ENCODE measurements around the gene GMEB2.

Gene GMEB2

GRCh38 chr20:63547725-63548480, 79.0 kb downstream of the GMEB2 start, which contains the start of gene SRMS:
Gene SRMS (minus strand): TSS chr20:63547749. CDS start chr20:63547463, 286 bp downstream.
- DNase-seq, result no peak

- DNase-seq, result no peak
Measured at GRCh38 chr20:63546956-63547724, 79.8 kb downstream of the GMEB2 start.

- DNase-seq, result no peak
Measured at GRCh38 chr20:63546256-63546955, 80.5 kb downstream of the GMEB2 start.

GRCh38 chr20:63545814-63546213, 81.1 kb downstream of the GMEB2 start:
- no peak for DNase-seq

- DNase-seq, result no peak
Measured at GRCh38 chr20:63544958-63545516, 81.9 kb downstream of the GMEB2 start.

- no peak for DNase-seq
Measured at GRCh38 chr20:63544241-63544957, 82.5 kb downstream of the GMEB2 start.

- DNase-seq, result no peak
Measured at GRCh38 chr20:63543733-63544132, 83.2 kb downstream of the GMEB2 start.

GRCh38 chr20:63543131-63543530, 83.8 kb downstream of the GMEB2 start:
- no peak for DNase-seq

- DNase-seq, result no peak
Measured at GRCh38 chr20:63542696-63543095, 84.2 kb downstream of the GMEB2 start.

- DNase-seq, result no peak
Measured at GRCh38 chr20:63542031-63542559, 84.8 kb downstream of the GMEB2 start.

GRCh38 chr20:63541371-63541770, 85.5 kb downstream of the GMEB2 start:
- DNase-seq, result no peak

- DNase-seq, result peak in 21 of 56 donors; percentile 8 to 49 (median 26)
Measured at GRCh38 chr20:63540417-63541186, 86.3 kb downstream of the GMEB2 start.

- no peak for DNase-seq
Measured at GRCh38 chr20:63539441-63540370, 87.2 kb downstream of the GMEB2 start.

- DNase-seq, result no peak
Measured at GRCh38 chr20:63539092-63539430, 87.8 kb downstream of the GMEB2 start.

- DNase-seq, result no peak
Measured at GRCh38 chr20:63538204-63539091, 88.5 kb downstream of the GMEB2 start.

Data from nucleus accumbens (tissue), 56 donors.